Measurements from ENCODE around the gene NFASC. TPM values are rescaled to one million over a fixed set of nuclear protein-coding genes. Genes with fewer than 3 reads are reported as not detected.

Gene NFASC
- total and polyA plus RNA-seq, 12 donors = 1.9 to 24.1 (median 9.2) TPM

GRCh38 chr1:204980840-204981405 is 110.3 kb downstream of the NFASC start:
- Histone ChIP-seq H3K4me1 (peaks cover 0 to 31% (median 0%) of the 10 kb centered on the region in 9 donors), H3K27ac (peak overlapping the region in 4 of 10 donors; percentile 2 to 53 (median 25)), H3K4me3 (no peak overlapping the region), H3K27me3 (peaks cover 0 to 15% (median 0%) of the 10 kb centered on the region in 7 donors), H3K36me3 (peaks cover 0 to 58% (median 0%) of the 10 kb centered on the region in 9 donors), H3K9me3 (no peaks in the 10 kb centered on the region)
- DNase-seq (no peak), ATAC-seq (peak in 3 of 8 donors; percentile 31 to 63 (median 39))
- WGBS, 2 donors = 62 to 65% methylated on average over 3 of the region's 3 CpGs
- TF ChIP-seq, protein P1, sequence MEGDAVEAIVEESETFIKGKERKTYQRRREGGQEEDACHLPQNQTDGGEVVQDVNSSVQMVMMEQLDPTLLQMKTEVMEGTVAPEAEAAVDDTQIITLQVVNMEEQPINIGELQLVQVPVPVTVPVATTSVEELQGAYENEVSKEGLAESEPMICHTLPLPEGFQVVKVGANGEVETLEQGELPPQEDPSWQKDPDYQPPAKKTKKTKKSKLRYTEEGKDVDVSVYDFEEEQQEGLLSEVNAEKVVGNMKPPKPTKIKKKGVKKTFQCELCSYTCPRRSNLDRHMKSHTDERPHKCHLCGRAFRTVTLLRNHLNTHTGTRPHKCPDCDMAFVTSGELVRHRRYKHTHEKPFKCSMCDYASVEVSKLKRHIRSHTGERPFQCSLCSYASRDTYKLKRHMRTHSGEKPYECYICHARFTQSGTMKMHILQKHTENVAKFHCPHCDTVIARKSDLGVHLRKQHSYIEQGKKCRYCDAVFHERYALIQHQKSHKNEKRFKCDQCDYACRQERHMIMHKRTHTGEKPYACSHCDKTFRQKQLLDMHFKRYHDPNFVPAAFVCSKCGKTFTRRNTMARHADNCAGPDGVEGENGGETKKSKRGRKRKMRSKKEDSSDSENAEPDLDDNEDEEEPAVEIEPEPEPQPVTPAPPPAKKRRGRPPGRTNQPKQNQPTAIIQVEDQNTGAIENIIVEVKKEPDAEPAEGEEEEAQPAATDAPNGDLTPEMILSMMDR (IDR thresholded peaks at IDR 0.05) = no peak
- intact Hi-C loops (cut with DNase I) = loop anchor here in 2 of 10 donors (10.0 kb wide), 1 partner anchor 164 kb away; no protein-coding TSS in a partner anchor

- no peak for ATAC-seq
- H3K4me1 ChIP-seq = peaks cover 0 to 31% (median 0%) of the 10 kb centered on the region in 9 donors
- peaks cover 0 to 15% (median 0%) of the 10 kb centered on the region in 7 donors for H3K27me3 ChIP-seq
- DNase-seq = no peak
- no peak overlapping the region for H3K4me3 ChIP-seq
- no peaks in the 10 kb centered on the region for H3K9me3 ChIP-seq
- intact Hi-C loops (cut with DNase I) = loop anchor here in 2 of 10 donors (10.0 kb wide), 1 partner anchor 162 kb away; no protein-coding TSS in a partner anchor
- no peak overlapping the region for H3K27ac ChIP-seq
- peaks cover 0 to 60% (median 0%) of the 10 kb centered on the region in 9 donors for H3K36me3 ChIP-seq
- TF ChIP-seq, protein P1 (IDR thresholded peaks at IDR 0.05) = no peak
- 59 to 68% methylated on average over 11 of the region's 11 CpGs for WGBS, 2 donors
Observed at GRCh38 chr1:204983136-204983535, 112.5 kb downstream of the NFASC start.

- intact Hi-C loops (cut with DNase I) = loop anchor here in 2 of 10 donors (10.0 kb wide), 1 partner anchor 161 kb away; no protein-coding TSS in a partner anchor
- 92 to 94% methylated on average over 10 of the region's 10 CpGs for WGBS, 2 donors
- H3K4me1 ChIP-seq = peaks cover 0 to 31% (median under 1%) of the 10 kb centered on the region in 9 donors
- H3K4me3 ChIP-seq = no peak overlapping the region
- no peak for DNase-seq
- H3K9me3 ChIP-seq = no peaks in the 10 kb centered on the region
- H3K27ac ChIP-seq = no peak overlapping the region
- TF ChIP-seq, protein P1 (IDR thresholded peaks at IDR 0.05) = no peak
- peaks cover 0 to 15% (median 0%) of the 10 kb centered on the region in 7 donors for H3K27me3 ChIP-seq
- ATAC-seq = no peak
- peaks cover 0 to 60% (median 0%) of the 10 kb centered on the region in 9 donors for H3K36me3 ChIP-seq
Observed at GRCh38 chr1:204983881-204984280, 113.2 kb downstream of the NFASC start.

DNA sequence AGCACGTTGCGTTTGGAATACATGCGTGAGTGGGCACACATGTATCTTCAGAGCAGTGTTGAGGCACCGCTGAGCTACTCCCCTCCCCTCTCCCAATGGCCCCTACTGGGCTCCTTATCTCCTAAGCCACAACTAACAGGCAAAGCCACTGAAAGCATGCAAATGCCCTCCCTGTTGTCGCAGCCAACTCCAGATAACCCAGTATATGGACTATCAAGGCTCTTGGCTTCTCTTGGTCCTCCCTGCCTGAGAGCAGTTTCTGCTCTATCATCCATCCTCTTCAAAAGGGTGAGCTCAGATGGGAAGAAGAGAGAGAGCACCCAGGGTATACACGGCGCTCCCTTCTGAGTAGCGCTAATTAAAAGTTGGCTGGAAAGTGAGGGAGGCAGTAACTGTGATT is 113.8 kb downstream of the NFASC start:
- Histone ChIP-seq H3K36me3 (peaks cover 0 to 55% (median 0%) of the 10 kb centered on the region in 9 donors), H3K27me3 (peaks cover 0 to 15% (median 0%) of the 10 kb centered on the region in 7 donors), H3K9me3 (no peaks in the 10 kb centered on the region), H3K27ac (no peak overlapping the region), H3K4me3 (no peak overlapping the region), H3K4me1 (peaks cover 0 to 30% (median 4%) of the 10 kb centered on the region in 9 donors)
- DNase-seq = no peak
- WGBS, 2 donors = 74 to 77% methylated on average over 8 of the region's 8 CpGs
- no peak for ATAC-seq
- TF ChIP-seq, protein P1 (IDR thresholded peaks at IDR 0.05) = no peak
- intact Hi-C loops (cut with DNase I) = loop anchor here in 2 of 10 donors (10.0 kb wide), 1 partner anchor 160 kb away; no protein-coding TSS in a partner anchor
